ENCODE data around the gene H1-8.

- TF ChIP-seq SPI1 (IDR thresholded peaks at IDR 0.05; ENCODE audit: borderline replicate concordance, low read depth, low read length) (no peak), TCF7 (IDR thresholded peaks at IDR 0.05; ENCODE audit: borderline replicate concordance) (no peak), USF2 (CRISPR knock-in tag; IDR thresholded peaks at IDR 0.05) (no peak), MEF2A (IDR thresholded peaks at IDR 0.05; ENCODE audit: control insufficient read depth, low read depth, low read length) (no peak)
These were observed 37.6 kb upstream of the H1-8 start for GRCh38 chr3:129505341-129505740.
